Measurements from ENCODE around the gene CACUL1.
"Not testable (repeated sequence)": the region's sequence is repeated elsewhere in the genome, so short reads cannot be mapped to it uniquely, and the experiment has no call there.

Gene CACUL1

DNA sequence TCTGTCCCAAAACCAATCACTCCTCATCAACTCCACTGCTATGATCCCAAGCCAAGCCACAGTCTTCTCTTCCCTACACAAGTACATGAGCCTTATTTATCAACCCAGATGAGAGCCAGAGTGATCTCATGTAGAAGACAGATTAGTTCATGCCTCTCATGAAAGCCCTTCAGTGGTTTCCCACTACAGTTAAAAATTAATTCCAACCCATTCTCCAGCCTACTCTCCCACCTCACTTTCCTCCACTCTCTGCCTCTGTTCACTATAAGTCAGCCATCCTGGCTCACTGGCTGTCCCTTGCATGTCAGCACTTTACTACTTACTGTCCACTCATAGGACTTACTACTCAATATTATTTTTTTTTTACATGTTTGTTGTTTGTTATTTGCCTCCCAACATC lies 67.3 kb downstream of the CACUL1 start:
- no peak for DNase-seq (ENCODE audit: low read depth in 2 of 2)

DNA sequence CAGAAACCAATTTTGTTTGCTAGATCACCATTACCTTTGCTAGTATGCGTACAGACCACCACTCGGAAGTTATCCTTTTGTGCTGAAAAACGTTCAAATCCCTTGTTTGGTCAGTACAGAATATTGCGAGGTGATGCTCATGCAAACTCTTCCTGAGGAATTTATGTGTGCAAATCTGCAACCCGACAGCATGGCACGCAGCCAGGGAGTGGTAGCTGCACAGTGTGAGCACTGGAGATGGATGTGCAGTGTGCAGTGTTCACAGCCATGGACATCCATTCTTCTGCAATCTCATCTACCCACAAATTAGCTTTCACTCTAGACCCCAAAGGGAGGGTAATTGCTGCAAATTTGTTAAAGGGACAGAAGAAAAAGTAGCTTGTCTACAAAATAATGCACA lies 72.2 kb downstream of the CACUL1 start:
- no peak for DNase-seq (ENCODE audit: low read depth in 2 of 2)

DNA sequence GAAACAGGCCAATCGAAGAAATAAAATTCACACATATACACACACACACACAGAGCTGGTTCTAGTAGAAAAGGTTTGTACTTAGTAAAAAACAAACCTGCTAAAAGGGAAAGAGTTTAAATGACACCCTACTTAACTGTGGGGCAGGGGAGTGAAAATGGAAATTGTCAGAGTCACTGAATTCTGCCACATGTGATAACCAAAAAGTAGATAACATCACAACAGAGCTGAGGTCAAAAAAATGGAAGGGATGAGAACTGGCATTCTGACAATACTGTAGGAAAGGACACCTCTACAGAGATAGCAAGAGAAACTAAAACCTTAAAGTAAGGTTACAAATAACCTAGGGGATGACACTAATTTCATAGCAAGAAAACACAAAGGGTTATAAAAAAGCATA lies 74.6 kb downstream of the CACUL1 start:
- DNase-seq (ENCODE audit: low read depth in 2 of 2): no peak

DNA sequence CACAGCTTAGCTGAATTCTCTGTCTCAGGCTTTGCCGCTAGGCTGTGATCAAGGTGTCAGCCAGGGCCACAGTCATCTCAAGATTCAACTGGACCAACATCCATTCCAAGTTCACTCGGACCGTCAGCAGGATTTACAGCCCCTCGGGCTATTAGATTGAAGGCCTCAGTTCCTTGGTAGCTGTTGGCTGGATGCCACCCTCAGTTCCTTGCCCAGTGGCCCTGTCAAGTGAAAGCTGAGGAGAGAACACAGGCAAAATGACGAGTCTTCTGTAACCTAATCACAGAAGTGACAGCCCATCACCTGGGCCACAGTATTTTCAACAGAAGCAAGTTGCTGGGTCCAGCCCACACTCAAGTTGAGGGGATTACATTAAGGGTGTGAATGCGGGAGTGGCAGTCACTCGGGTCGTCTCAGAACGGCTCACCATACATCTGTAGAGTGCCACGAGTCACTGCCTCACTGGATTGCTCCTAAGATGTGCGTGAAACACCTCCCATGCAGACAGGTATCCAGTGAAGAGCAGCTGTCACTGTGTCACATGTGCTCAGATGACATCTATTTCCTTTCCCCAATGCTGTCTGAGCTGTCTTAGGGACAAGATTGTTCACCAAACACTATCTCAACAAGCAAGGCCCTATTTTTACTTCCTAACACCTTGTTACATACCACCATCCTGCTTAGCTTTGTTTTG lies 80.4 kb downstream of the CACUL1 start:
- no peak for DNase-seq (ENCODE audit: low read depth in 2 of 2)

DNA sequence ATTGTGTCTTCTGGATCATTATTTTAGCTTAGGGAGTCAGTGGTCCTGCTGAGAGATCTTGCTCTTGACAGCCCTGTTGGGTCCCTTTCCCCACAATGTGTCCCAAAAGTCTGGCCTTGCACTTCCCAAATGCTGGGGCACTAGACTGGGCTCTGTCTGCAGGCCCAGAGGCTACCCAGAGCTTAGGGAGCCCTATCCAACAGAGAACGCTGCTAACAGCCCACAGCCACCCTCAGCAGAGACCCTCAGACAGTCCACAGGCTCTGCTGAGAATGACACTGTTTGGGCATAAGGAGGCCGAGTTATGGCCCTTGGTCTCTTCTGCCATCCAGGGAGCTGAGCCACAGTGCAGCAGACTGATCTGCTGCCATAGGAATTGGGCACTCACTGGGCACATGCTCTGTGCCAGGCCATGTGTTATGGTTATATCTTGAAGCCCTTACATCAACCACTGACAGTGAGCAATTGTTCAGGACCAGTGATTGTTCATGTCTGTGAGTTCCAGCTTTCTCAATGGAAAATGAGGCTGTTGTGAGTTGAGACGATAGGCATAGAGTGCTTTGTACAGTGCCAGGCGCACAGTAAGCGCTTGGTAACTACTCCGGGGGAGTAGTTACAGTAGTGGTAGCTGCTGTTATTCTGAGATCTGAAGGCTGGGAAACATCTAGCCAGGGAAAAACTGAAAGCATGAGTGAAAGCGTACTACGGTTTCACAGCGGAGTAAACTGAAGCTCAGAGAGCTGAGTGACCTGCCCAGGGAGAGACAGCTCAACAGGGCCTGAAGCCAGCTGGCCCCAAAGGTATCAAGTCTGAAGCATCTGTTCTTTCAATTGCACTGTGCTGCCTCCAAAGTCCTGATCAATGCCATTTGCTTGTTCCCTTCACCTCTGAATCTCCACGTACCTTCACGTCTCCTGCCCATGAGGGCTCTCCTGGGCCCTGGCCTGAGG lies 81.7 kb downstream of the CACUL1 start:
- no peak for DNase-seq (ENCODE audit: low read depth in 2 of 2)

DNA sequence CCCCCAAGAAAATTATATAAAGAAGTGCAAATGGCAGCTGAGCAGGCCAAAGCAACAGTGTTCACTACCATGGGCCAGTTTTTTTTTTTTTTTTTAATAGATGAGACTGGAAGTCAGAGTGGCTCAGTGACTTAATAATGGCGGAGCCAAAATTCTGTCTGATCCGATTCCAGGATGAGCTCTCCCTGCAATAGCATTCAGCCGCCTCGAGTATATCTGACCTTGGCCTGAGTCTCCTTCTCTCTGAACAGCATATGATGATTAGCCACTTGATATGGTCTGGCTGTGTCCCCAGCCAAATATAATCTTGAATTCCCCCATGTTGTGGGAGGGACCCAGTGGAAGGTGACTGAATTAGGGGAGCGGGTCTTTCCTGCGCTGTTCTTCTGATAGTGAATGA lies 82.6 kb downstream of the CACUL1 start:
- DNase-seq (ENCODE audit: low read depth in 2 of 2): no peak

DNA sequence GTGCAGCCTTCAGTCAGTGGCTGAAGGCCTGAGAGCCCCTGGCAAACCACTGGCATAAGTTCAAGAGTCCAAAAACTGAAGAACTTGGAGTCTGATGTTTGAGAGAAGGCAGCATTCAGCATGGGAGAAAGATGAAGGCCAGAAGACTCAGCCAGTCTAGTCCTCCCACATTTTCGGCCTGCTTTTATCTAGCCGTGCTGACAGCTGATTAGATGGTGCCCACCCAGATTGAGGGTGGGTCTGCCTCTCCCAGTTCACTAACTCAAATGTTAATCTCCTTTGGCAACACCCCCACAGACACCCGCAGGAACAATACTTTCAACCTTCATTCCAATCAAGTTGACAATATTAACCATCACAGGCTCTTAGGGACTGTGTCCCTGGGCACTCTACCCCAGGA lies 83.5 kb downstream of the CACUL1 start:
- not testable (repeated sequence) for DNase-seq (ENCODE audit: low read depth in 2 of 2)

DNA sequence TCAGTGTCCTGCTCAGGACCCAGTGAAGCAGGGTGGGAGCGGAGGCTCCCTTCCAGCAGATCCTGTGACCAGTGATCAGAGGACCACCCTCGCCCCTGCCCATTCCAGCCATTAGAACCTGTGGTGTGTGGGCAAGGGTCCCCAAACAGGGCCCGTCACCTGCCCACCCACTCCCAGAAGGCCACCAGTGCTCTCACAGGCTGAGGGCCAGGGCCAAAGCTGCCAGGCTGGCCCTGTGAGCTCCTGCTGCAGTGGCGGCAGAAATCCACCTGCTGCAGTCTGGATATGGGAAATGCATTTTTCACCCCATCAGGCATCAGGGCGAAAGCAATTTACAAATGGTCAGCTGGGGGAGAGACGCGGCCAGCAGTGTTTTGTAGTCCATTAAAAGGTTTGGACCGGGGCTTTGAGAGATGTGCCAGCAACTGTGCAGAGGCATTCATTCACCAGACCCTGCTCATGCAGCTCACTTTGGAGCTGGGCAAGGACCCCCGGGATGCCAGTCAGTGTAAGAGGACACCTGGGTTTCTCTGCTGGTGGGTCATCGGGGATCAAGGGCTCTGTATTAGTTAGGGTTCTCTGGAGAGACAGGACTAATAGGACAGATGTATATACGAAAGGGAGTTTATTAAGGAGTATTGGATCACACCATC lies 84.2 kb downstream of the CACUL1 start:
- DNase-seq (ENCODE audit: low read depth in 2 of 2): no peak

DNA sequence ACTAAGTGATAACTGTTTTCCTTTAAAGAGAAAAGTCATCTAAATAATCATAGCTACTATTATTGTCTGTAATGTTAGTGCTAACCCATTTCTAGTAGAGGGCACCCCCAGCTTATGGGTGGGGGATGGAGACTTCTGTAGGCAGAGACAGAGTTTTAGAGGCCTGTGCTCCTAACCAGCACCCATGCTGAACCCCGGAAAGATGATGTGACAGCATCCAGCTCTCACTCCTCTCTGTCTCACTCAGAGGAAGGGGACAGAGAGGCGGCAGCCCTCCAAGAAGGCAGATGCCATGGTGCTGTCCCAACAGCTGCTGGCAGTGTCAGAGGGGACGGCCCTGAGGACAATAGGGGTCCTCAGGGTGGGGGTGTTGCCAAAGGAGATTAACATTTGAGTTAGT lies 84.9 kb downstream of the CACUL1 start:
- no peak for DNase-seq (ENCODE audit: low read depth in 2 of 2)

DNA sequence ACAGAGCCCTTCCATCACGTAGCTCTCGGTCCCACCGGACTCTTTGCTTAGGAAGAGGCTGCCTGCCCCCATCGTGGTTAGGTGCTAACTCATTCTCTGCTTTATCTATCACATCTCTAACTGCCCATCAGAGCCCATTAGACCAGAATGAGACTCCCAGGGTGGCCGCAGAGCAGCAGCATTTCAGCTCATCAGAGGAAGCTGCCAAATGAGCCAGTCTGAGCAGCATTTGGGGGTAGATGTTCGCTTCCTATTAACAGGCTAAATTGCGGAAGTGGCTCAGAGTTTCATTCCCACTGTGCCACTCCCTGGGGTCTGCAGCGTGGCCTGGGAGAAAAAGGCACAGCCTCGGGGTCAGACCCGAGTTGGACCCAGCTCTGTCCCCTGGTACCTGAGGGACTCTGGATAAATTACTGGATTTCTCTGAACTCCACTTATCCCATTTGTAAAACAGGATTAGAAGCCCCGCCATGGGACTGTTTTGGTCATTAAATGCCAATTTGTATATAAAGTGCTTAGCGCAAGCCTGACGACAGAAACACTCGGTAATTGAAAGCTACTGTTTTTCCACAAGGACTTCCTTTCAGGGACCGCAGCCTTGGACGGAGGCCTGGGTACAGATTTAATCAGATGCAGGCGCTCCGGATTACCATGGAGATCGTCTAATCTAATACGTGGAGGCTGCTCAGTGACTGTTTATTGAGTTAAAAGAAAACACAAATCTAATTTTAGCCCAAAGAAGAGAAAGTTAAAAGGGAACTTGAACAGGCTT lies 85.6 kb downstream of the CACUL1 start:
- DNase-seq (ENCODE audit: low read depth in 2 of 2): no peak

DNA sequence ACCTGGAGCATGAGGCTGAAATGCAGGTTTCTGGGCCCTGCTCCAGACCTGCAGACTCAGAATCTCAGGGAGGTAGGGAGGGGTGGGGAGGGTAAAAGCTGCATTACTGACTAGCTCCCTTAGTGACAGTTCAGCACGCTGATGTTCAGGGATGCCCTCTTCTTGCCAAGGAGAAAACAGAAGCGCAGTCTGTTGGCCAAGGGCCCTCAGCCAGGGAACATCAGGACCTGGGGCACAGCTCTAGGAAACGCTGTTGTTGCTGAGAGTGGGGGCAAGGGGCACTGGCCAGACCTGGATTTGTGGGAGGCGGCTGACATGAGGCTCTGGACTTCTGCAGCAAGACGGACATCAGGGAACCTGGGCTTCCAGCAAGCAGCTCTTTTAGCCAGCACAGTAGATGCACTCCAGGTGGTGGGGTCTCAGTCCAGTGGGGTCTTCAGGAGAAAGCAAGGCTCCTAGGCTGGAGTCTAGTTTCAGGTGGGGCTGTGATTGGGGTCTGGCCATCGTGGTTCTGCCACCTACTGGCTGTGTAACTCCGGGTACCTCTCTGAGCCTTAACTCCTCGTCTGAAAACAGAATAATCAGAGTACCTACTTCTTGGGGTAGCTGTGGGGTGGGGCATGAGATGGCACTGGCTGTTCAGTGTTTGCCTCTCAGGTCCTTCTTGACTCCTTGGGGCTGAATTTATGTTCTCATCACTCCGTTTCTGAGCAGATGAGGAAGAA lies 86.4 kb downstream of the CACUL1 start:
- DNase-seq (ENCODE audit: low read depth in 2 of 2): no peak

DNA sequence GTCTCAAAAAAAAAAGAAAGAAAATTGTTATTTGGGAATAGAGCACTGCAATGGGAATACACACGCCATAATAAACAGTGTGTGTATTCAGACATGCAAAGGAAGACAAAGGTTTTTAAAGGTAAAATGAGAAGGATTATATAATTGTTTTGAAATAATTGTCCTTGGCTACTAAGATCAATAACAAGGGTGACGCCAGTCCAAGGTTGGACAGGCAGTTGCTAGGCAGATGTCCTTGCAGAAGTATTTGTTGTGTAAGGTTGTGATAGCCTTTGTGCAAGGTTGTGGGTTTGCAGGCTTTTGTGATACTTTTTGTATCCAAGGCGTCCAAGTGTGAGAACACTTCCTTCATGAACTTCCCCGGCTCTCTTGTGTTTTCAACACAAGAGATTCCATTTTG lies 87.0 kb downstream of the CACUL1 start:
- no peak for DNase-seq (ENCODE audit: low read depth in 2 of 2)

DNA sequence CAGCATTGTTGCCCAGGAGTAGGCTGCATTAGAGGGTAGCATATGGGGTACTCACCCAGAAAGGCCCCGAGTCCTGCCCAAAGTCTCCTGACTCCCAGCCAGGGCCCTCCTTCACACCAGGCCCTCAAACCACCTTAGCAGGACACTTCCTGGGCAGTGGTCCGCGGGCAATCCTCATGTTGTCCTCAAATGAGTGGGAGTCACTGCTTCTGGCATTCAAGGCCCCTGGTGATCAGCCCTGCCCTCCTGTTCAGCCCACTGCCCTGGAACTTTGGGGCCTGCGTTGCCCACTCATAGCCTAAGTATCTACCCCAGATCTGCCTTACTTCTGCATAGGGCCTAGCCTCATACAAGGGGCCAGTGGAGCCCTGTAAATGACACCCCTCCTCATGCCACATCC lies 88.4 kb downstream of the CACUL1 start:
- no peak for DNase-seq (ENCODE audit: low read depth in 2 of 2)

DNA sequence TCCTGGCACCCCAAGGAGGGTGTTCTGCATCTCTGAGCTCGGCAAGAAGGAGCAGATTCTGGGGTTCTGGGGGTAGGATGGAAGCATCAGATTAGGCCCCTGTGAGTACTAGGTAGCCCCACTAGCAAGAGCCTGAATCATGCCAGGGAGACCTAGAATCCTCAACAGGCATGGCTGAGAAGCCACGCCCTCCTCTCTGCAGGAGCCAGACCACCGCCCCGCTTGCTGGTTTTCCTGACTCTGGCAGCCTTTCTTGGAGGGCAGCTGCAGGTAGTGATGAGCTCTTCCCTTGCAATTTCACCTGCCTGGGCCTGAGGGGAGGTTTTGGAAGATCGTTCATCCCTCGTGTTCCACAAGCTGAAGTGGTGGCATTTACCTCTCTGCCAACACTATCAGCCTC lies 90.4 kb downstream of the CACUL1 start:
- DNase-seq (ENCODE audit: low read depth in 2 of 2): no peak

DNA sequence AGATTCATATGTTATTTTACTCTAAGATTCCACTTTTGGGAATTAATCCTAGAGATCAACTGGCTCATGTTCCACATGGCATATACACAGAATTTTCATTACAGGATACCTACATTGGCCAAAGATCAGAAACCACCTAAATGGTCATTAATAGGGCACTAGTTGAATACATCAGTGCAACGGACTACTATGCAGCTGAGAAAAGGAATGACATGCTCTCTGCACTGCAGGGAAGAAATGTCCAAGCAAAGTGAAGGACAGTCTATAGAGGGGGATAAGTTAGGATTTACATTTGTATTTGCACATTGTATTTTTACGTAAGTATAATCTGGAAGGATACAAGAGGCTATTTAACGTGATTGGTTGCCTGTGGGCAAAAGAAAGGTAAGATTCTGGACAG lies 91.6 kb downstream of the CACUL1 start:
- DNase-seq (ENCODE audit: low read depth in 2 of 2): no peak

DNA sequence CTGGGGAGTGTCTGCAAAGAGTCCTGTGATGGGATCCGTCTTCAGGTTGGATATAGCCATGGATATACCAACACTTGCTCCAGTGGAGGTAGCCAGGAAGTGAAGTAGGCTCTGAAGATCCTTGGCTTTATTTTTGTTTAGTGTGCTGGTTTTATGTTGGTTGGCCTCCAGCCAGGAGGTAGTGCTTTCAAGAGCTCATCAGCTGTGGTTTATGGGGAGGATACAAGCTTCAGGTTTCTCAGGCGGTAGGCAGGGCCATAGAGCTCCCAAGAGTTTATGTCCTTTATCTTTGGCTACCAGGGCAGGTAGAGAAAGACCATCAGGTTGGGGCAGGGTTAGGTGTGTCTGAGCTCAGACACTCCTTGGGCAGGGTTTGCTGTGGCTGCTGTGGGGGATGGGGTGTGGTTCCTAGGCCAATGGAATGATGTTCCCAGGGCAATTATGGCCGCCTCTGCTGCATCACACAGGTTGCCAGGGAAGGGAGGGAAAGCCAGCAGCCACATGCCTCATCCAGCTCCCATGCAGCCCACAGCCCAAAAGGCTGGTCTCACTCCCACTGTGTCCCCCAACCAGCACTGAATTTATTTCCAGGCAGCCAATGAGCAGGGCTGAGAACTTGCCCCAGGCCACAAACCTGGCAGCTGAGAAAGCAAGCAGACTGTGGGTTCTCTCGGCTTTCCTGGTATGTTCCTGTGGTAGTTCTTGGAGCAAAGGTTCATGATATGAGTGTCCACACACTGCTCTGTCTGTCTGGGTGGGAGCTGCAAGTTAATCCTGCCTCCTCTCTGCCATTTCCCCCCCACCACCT lies 92.3 kb downstream of the CACUL1 start:
- no peak for DNase-seq (ENCODE audit: low read depth in 2 of 2)

DNA sequence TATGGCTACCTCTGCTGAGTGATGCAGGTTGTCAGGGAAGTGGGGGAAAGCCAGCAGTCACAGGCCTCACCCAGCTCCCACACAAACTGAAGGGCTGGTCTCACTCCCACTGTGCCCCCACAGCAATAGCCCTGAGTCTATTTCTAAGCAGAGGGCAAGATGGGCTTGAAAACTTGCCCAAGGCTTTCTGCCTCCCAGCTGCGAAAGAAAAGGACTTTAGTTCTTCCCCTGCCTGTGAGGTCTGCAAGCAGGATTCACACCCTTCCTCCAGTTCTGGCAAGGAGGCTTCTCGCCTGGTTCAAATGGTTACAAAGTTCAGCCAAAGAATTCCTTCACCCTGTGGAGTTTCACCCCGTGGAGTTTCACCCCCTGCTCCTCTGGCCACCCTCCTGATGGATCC lies 96.0 kb downstream of the CACUL1 start:
- DNase-seq (ENCODE audit: low read depth in 2 of 2): no peak

DNA sequence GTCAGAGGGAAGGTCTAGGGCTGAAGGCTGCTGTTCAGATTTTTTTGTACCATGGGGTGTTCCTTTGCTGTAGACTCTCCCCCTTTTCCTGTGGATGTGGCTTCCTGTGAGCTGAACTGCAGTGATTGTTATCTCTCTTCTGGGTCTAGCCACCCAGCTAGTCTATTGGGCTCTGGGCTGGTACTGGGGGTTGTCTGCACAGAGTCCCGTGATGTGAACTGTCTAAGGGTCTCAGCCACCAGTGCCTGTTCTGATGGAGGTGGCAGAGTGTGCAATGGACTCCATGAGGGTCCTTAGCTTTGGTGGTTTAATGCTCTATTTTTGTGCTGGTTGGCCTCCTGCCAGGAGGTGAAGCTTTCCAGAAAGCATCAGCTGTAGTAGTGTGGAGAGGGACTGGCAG lies 96.6 kb downstream of the CACUL1 start:
- not testable (repeated sequence) for DNase-seq (ENCODE audit: low read depth in 2 of 2)

DNA sequence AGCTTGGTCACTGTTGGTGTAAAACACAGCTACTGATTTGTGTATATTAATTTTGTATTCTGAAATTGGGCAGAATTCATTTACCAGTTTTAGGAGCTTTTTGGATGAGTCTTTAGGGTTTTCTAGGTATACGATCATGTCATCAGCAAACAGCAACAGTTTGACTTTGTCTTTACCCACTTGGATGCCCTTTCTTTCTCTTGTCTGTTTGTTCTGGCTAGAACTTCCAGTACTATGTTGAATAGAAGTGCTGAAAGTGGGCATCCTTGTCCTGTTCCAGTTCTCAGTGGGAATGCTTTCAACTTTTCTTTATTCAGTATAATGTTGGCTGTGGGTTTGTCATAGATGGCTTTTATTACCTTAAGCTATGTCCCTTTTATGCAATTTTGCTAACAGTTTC lies 109.5 kb downstream of the CACUL1 start:
- DNase-seq (ENCODE audit: low read depth in 2 of 2): not testable (repeated sequence)

DNA sequence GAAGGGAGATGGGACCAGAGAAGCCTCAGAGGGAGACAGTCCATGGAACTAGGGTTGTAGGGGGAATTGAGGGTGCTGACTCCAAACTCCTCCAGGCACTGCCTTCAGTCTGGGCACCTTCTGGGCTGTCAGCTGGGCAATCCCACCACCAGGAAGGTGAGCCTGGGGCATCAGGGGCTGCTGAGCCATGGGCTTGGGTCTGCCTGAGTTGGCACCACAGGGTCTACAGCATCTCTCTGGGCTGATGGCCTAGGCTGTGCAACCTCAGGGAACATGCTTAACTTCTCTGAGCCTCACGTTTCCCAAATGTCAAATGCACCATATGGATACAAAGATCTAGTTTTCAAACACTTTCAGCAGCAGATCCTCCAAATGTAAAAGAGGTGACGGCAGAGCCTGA lies 112.5 kb downstream of the CACUL1 start:
- DNase-seq (ENCODE audit: low read depth in 2 of 2): no peak

Measured in stimulated activated CD4-positive, alpha-beta T cell treated with anti-CD3 and anti-CD28 coated beads, Interleukin-1b, Interleukin-23, amount 100 ng/mL, for 4 hours (primary cell).